ENCODE data around the gene ADAD1. TPM values are rescaled to one million over a fixed set of nuclear protein-coding genes. Genes with fewer than 3 reads are reported as not detected.

Gene ADAD1
- total and polyA plus RNA-seq, 2 donors (not counting 3 experiments of a cell fraction or from before 2014, with no cell fraction given), result not detected

DNA sequence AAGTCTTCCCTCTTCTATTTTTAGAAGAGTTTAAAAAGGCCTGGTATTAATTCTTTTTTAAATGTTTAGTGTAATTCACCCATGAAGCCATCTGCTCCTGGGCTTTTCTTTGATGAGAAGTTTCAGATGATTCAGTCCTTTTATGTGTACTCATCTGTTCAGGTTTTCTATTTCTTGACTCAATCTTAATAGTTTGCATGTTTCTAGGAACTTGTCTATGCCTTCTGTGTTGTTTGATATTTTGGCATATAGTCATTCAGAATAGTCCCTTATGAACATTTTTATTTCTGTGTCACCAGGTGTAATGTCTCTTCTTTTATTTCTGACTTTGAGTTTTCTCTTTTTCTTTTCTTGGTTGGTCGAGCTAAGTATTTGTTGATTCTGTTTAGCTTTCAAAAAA lies 97.9 kb downstream of the ADAD1 start:
- no peak overlapping the region for H3K4me3 ChIP-seq (replicated peaks in 1 of 3; ENCODE audit: insufficient read depth in 1 of 3, low read depth in 1 of 3, low read length in 3 of 3)
- H3K4me2 ChIP-seq (ENCODE audit: insufficient read depth, low read length), result no peak overlapping the region
- H3K9me3 ChIP-seq (replicated peaks; ENCODE audit: control insufficient read depth, insufficient read depth, low read length), result no peaks in the 10 kb centered on the region
- H3K9ac ChIP-seq (replicated peaks; ENCODE audit: extremely low read depth, insufficient read depth, low read length), result no peak overlapping the region
- no peaks in the 10 kb centered on the region for H4K20me1 ChIP-seq (replicated peaks; ENCODE audit: control insufficient read depth, extremely low read depth, insufficient read depth, low read length)
- no peak overlapping the region for H3K27ac ChIP-seq (ENCODE audit: insufficient read depth, low read depth, low read length)
- DNase-seq (ENCODE audit: low read depth, low spot score), result no peak
- no peak overlapping the region for H2AFZ ChIP-seq (ENCODE audit: low read depth, low read length)
- no peak for FAIRE-seq
- no TSS peak for BruUV-seq (replicated peaks)
- H3K4me1 ChIP-seq (ENCODE audit: control insufficient read depth, extremely low read depth, insufficient read depth, low read length), result no peaks in the 10 kb centered on the region
- ChIA-PET POLR2A (interaction anchor here (0.6 kb wide), 1 partner anchor 68 kb away, joined by 4 read pairs; no protein-coding TSS in a partner anchor), CTCF (no interaction called here)
- TF ChIP-seq JUN (IDR thresholded peaks at IDR 0.05; ENCODE audit: borderline replicate concordance, insufficient read depth, insufficient read length, low read depth), result no peak
- TF ChIP-seq MYC (IDR thresholded peaks at IDR 0.05; ENCODE audit: low read depth, low read length), result no peak
- TF ChIP-seq, protein P1, sequence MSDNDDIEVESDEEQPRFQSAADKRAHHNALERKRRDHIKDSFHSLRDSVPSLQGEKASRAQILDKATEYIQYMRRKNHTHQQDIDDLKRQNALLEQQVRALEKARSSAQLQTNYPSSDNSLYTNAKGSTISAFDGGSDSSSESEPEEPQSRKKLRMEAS (IDR thresholded peaks at IDR 0.05; ENCODE audit: insufficient read depth, insufficient read length), result no peak
- no peak for TF ChIP-seq GATA2 (IDR thresholded peaks at IDR 0.05; ENCODE audit: insufficient read depth, insufficient read length, low read depth, low read length)
- no peak for TF ChIP-seq POLR2A (IDR thresholded peaks at IDR 0.05; ENCODE audit: low read depth, low read length)
- dilution Hi-C loops (cut with MboI; ENCODE audit: extremely low pct_ligation_motif_present, low sequenced_read_pairs), result no loop called here
- H3K36me3 ChIP-seq (ENCODE audit: control insufficient read depth in 2 of 2, extremely low read depth in 1 of 2, insufficient read depth in 2 of 2, low read length in 2 of 2), result no peaks in the 10 kb centered on the region
- peaks cover 0 to 2% of the 10 kb centered on the region in 2 experiments for H3K27me3 ChIP-seq (ENCODE audit: control insufficient read depth in 2 of 2, insufficient read depth in 2 of 2, low read length in 2 of 2)
- H3K79me2 ChIP-seq (ENCODE audit: control insufficient read depth, insufficient read depth, low read length), result no peaks in the 10 kb centered on the region
- no peaks in the 10 kb centered on the region for H3K9me1 ChIP-seq (replicated peaks; ENCODE audit: control insufficient read depth, extremely low read depth, insufficient read depth, low read length)
- intact Hi-C loops (cut with micrococcal nuclease), result no loop called here

Other genes with a start within 250 kb of the ADAD1 start
- 37.5 and 47.1 TPM in 2 replicates for gene BLTP1, start 226.7 kb upstream of the ADAD1 start, total RNA-seq
- gene BLTP1, start 226.7 kb upstream of the ADAD1 start, polyA plus RNA-seq, result 12.8 and 14.7 TPM in 2 replicates
- gene IL2, start 77.7 kb downstream of the ADAD1 start, total RNA-seq, result not detected in 2 replicates
- not detected in 2 replicates for gene IL2, start 77.7 kb downstream of the ADAD1 start, polyA plus RNA-seq
- gene IL21, start 242.1 kb downstream of the ADAD1 start, total RNA-seq, result not detected in 2 replicates
- gene IL21, start 242.1 kb downstream of the ADAD1 start, polyA plus RNA-seq, result not detected in 2 replicates

Measured in endothelial cell of umbilical vein (primary cell).